Skeletal muscle tissue (tissue), 4 donors: ENCODE measurements around the gene CDC42EP3. TPM values are rescaled to one million over a fixed set of nuclear protein-coding genes. Genes with fewer than 3 reads are reported as not detected.

Experiments
- H3K27ac ChIP-seq: one replicate; pipeline ENCODE4 v1.7.0; 2013; ENCODE audit warnings: mild to moderate bottlenecking, low read depth, low read length, inconsistent platforms
- H3K27me3 ChIP-seq, 3 donors: one replicate each; pipeline ENCODE4 v1.7.0; 2013; ENCODE audit warnings: low read length in 3 of 3; ENCODE audit not compliant: control insufficient read depth in 3 of 3, insufficient read depth in 3 of 3
- H3K36me3 ChIP-seq, 3 donors: one replicate each; pipeline ENCODE4 v1.7.0; 2013; ENCODE audit warnings: low read length in 3 of 3; ENCODE audit not compliant: control insufficient read depth in 3 of 3, insufficient read depth in 3 of 3
- H3K4me1 ChIP-seq, 3 donors: one replicate each; pipeline ENCODE4 v1.7.0; 2013; ENCODE audit warnings: low read length in 3 of 3, mild to moderate bottlenecking in 3 of 3; ENCODE audit not compliant: control insufficient read depth in 3 of 3, insufficient read depth in 3 of 3
- H3K4me3 ChIP-seq, 3 donors: one replicate each; pipeline ENCODE4 v1.7.0; 2013; ENCODE audit warnings: low read length in 3 of 3
- H3K9ac ChIP-seq, 3 donors: one replicate each; pipeline ENCODE4 v1.7.0; 2013; ENCODE audit warnings: low read length in 3 of 3, mild to moderate bottlenecking in 3 of 3, moderate library complexity in 2 of 3, low read depth in 1 of 3
- H3K9me3 ChIP-seq, 3 donors: one replicate each; pipeline ENCODE4 v1.7.0; 2013; ENCODE audit warnings: low read length in 3 of 3; ENCODE audit not compliant: control insufficient read depth in 3 of 3
- total RNA-seq: library from RNA; depleted of rRNA; stranded (reverse); fragments of >200 nt; gene quantifications from one replicate; pipeline ENCODE4 v1.2.3, GENCODE V29; 2014
- donor health status: Osteomylitis.

The CDC42EP3 gene
- total RNA-seq, 1 donor from 2014 or later, result 3.7 TPM

DNA sequence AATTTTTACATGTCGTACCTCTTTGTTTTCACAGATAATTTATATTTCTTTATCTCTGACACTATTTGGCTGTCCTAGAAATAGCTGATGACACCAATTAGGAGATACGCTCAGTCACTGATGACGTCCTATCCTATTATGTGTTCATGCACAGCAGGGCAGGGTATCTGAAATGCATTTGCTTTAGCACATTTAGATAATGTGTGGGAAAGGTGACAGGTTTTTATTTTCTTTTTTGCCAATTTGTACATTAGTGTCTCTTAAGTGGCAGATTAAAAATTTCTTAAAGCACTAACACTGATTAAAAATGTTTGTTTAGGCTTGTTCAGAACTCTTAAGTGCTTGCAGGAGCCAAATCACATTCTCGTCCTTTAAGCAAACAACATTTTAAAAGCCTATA lies 39.7 kb downstream of the CDC42EP3 start:
- Histone ChIP-seq H3K9me3 (no peaks in the 10 kb centered on the region), H3K27ac (no peak overlapping the region), H3K36me3 (no peaks in the 10 kb centered on the region), H3K4me3 (no peak overlapping the region), H3K9ac (no peak overlapping the region), H3K27me3 (no peaks in the 10 kb centered on the region), H3K4me1 (peaks cover 13 to 16% (median 16%) of the 10 kb centered on the region in 3 donors)

DNA sequence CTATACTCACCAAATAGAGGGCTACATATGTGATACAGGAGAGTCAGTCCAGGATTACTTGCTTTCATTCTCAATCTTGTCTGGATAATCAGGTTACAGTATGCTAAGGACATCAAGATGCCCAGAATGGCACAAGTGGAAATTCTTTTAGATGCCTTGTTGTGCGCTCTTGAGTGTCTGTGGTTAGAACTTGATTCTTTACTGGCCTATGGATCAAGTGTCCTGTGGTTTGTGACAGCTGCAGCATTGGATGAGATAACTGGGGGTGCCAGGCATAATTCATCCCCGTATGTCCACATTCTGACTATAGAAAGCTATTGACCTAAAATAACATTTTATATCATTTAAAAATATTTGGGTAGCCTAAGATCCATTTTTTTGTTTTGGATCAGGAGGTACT lies 40.1 kb downstream of the CDC42EP3 start:
- no peaks in the 10 kb centered on the region for H3K27me3 ChIP-seq
- H3K4me1 ChIP-seq, result peaks cover 15 to 19% (median 17%) of the 10 kb centered on the region in 3 donors
- H3K27ac ChIP-seq, result no peak overlapping the region
- H3K9me3 ChIP-seq, result no peaks in the 10 kb centered on the region
- H3K9ac ChIP-seq, result peak overlapping the region in 1 of 3 donors; percentile 12
- no peak overlapping the region for H3K4me3 ChIP-seq
- no peaks in the 10 kb centered on the region for H3K36me3 ChIP-seq

- no peak overlapping the region for H3K9ac ChIP-seq
- H3K9me3 ChIP-seq, result no peaks in the 10 kb centered on the region
- H3K36me3 ChIP-seq, result no peaks in the 10 kb centered on the region
- H3K27me3 ChIP-seq, result no peaks in the 10 kb centered on the region
- no peak overlapping the region for H3K4me3 ChIP-seq
- H3K4me1 ChIP-seq, result peaks cover 18 to 24% (median 22%) of the 10 kb centered on the region in 3 donors
- no peak overlapping the region for H3K27ac ChIP-seq
These were observed 40.7 kb downstream of the CDC42EP3 start for GRCh38 chr2:37630776-37631175.

- no peaks in the 10 kb centered on the region for H3K27me3 ChIP-seq
- H3K36me3 ChIP-seq, result no peaks in the 10 kb centered on the region
- H3K9me3 ChIP-seq, result no peaks in the 10 kb centered on the region
- peaks cover 18 to 29% (median 23%) of the 10 kb centered on the region in 3 donors for H3K4me1 ChIP-seq
- no peak overlapping the region for H3K4me3 ChIP-seq
- H3K9ac ChIP-seq, result no peak overlapping the region
- H3K27ac ChIP-seq, result no peak overlapping the region
These were observed 41.1 kb downstream of the CDC42EP3 start for GRCh38 chr2:37630301-37630700.

DNA sequence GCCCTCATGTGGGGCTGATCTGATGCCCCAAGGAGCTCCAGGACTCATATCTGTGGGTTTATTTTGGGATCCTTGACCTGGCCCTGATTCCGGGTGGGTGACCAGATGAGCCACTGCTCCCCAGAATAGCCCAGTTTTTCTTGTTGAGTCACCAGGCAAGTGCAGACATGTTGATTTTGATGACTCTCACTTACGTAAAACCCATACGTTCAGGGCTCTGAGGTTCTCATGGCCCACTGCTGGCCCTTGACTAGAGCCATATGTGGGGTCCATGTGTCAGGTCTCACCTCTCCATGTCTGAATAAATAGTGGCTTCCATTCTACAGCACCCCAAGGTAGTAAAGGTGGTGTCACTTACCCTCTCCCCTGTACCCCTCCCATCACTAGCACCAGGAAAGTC lies 41.9 kb downstream of the CDC42EP3 start:
- H3K4me3 ChIP-seq, result no peak overlapping the region
- H3K27ac ChIP-seq, result peak overlapping the region; percentile 17
- H3K9me3 ChIP-seq, result no peaks in the 10 kb centered on the region
- peaks cover 18 to 32% (median 23%) of the 10 kb centered on the region in 3 donors for H3K4me1 ChIP-seq
- H3K9ac ChIP-seq, result no peak overlapping the region
- H3K27me3 ChIP-seq, result no peaks in the 10 kb centered on the region
- H3K36me3 ChIP-seq, result no peaks in the 10 kb centered on the region

DNA sequence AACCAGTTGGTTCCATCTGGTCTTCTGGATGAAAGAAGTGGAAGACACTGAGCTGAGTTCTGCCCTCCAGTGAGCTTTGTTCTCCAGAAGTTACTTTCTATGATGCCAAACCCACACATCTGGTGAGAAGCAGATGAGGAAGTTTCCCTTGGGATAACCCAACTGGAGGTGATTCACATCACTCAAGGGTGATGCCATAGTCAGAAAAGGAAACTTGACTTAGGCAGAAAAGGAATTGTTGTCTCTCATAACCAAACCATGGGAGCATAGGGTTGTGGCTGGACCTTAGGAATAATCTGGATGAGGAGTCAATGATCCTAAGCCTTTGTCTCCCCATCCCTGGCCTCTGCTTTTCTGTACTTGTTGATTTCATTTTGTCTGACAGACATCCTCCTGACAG lies 43.7 kb downstream of the CDC42EP3 start:
- Histone ChIP-seq H3K4me1 (peaks cover 16 to 34% (median 23%) of the 10 kb centered on the region in 3 donors), H3K27ac (no peak overlapping the region), H3K27me3 (no peaks in the 10 kb centered on the region), H3K9me3 (no peaks in the 10 kb centered on the region), H3K36me3 (no peaks in the 10 kb centered on the region), H3K4me3 (no peak overlapping the region), H3K9ac (no peak overlapping the region)

DNA sequence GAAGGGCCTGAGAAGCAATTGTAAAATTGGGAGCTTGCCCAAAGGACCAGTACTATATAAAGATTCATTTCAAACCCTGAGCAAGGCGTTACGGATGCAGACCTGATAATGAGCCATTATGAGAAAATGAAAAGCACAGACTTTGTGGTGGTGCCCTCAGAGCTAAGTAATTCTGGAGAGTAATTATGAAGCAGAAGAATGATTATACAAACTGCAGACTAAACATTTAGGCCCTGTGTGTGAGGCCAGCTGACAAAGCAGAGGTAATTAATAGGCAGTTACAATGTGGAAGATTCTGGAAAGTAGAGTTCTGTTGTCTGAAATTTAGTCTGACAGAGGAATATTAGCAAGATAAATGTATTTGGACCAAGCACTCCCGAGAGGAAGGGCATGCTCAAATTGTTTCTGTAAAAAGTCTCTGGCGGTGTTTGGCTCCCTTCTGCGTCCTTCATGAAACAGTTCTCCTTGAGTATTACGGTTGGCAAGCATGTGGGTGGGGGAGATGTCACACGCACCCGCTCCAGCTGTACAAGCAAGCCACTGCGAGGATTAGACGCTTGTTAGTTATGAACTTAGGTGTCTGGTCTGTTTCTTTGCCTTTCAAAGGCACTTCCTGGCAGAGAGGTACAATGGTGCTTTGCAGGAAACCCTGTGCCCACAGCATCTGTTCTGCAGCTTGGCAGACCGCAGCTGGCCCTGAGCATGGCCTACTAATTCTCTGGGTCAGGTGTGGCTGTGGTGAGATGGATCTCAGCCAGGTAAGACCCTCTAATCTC lies 45.5 kb downstream of the CDC42EP3 start:
- Histone ChIP-seq H3K27ac (no peak overlapping the region), H3K9me3 (no peaks in the 10 kb centered on the region), H3K27me3 (no peaks in the 10 kb centered on the region), H3K9ac (peak overlapping the region in 2 of 3 donors; percentile 4 to 41), H3K4me3 (no peak overlapping the region), H3K36me3 (no peaks in the 10 kb centered on the region), H3K4me1 (peaks cover 10 to 30% (median 14%) of the 10 kb centered on the region in 3 donors)

GRCh38 chr2:37625156-37625555 lies 46.3 kb downstream of the CDC42EP3 start:
- H3K4me1 ChIP-seq, result peaks cover 8 to 30% (median 11%) of the 10 kb centered on the region in 3 donors
- H3K27me3 ChIP-seq, result no peaks in the 10 kb centered on the region
- H3K36me3 ChIP-seq, result no peaks in the 10 kb centered on the region
- H3K9me3 ChIP-seq, result no peaks in the 10 kb centered on the region
- H3K4me3 ChIP-seq, result no peak overlapping the region
- H3K9ac ChIP-seq, result no peak overlapping the region
- no peak overlapping the region for H3K27ac ChIP-seq

DNA sequence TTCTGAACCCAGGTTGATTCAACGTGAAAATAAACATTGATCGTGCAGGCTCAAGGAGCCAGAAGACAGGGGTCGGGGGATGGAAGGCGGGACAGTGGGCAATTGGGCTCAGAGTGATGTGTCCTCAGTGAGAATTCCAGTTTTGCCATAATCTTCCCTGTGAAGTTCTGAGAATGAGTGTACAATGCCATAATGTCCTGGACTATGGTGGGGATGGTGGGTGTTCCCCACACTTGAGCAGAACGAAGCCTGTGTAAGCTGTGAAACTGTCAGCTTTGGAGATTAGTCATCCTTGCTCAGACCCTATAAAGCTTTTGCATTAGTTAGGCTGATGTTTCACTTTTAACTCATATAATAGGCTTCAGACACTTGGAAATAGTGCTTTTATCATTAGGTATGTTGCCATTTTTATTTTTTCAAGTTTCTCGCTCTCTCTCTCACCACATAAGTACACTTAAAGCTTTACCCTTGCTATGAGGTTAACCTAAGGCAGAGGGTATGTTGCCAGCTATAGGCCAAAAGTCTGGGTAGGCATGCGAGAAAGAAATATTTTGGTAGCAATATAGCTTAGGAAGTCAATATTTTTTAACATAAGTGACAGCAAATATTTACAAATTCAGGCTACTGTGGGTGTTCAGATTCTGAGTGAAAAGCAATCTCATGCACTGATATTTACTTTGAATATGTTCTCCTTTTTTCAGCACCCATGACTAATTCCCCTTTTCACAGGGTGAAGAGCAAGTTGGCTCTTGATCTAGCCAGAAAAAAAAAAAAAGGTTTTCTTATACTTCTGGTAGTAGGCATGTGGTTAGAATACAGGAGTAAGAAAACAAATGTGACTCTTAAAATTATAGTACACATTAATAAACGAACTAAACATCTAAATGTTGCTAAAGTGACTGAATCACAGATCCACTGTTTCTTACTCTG lies 47.2 kb downstream of the CDC42EP3 start:
- Histone ChIP-seq H3K9ac (no peak overlapping the region), H3K36me3 (no peaks in the 10 kb centered on the region), H3K9me3 (no peaks in the 10 kb centered on the region), H3K27ac (no peak overlapping the region), H3K27me3 (no peaks in the 10 kb centered on the region), H3K4me3 (no peak overlapping the region), H3K4me1 (peaks cover 7 to 27% (median 8%) of the 10 kb centered on the region in 3 donors)

DNA sequence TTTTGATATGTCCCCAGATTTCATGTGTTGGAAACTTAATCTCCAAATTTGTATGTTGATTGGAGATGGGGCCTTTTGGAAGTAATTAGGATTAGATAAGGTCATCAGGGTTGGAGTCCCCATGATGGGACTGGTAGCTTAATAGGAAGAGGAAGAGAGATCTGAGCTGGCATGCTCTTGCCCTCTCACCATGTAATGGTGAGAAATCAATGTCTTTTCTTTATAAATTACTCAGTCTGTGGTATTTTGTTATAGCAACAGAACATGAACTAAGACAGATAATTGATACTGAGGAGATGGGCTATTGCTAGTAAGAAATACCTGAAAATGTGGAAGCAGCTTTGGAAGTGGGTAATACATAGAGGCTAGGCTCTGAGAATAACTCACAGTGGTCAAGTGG lies 48.0 kb downstream of the CDC42EP3 start:
- no peak overlapping the region for H3K27ac ChIP-seq

More for the DNA sequence above, 48.0 kb downstream of the CDC42EP3 start:
- no peaks in the 10 kb centered on the region for H3K9me3 ChIP-seq
- H3K4me1 ChIP-seq, result peaks cover 7 to 23% (median 8%) of the 10 kb centered on the region in 3 donors
- no peaks in the 10 kb centered on the region for H3K36me3 ChIP-seq
- no peak overlapping the region for H3K9ac ChIP-seq
- no peak overlapping the region for H3K4me3 ChIP-seq
- no peaks in the 10 kb centered on the region for H3K27me3 ChIP-seq
